GM13976 (cell line): ENCODE results near the gene ERBB4.
A peak's percentile ranks its signal among the peaks of the same experiment; 100 is the strongest.

Experiments
- DNase-seq: peaks from one replicate; pipeline ENCODE4 v3.0.0; 2012; ENCODE audit warnings: low spot score
- in situ Hi-C: fragments of 300-500 bp; cut with MboI; formaldehyde crosslinking; loops from one replicate; pipeline ENCODE4 v1.12.0; 2022; ENCODE audit warnings: low sequenced_read_pairs, mixed read lengths, inconsistent platforms; ENCODE audit not compliant: unreplicated experiment
- TF ChIP-seq, protein P1 (sequence below): IDR thresholded peaks from 2 replicates; pipeline ENCODE4 v1.5.1; 2012; ENCODE audit warnings: borderline replicate concordance, mild to moderate bottlenecking; ENCODE audit not compliant: insufficient read depth; ENCODE audit errors: extremely low read depth, missing control alignments, control extremely low read depth

Gene ERBB4

DNA sequence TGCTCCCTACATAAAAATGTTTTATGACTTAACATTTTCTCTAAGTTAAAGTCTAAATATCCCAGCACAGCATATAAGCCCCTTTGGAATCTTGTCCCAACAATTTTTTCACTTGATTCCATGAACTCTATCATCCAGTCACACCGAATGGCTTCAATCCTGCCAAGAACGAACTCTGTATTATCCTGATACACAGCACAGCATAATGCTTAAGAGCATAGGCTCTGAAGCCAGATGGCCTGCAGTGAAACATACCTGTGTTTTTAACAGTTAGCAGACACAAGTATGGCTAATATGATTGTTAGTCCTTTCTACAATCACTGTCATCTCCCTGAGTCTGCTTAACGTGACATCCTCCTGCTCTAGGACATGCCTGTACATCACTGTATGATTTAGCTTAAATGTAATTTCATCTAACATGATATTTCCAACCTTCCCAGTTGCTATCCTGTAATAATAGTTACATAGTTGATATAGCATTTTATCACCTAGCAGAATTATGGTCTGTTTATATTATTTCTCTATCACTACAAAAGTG is 669.5 kb downstream of the ERBB4 start:
- in situ Hi-C loops, result no loop called here
- TF ChIP-seq, protein P1, sequence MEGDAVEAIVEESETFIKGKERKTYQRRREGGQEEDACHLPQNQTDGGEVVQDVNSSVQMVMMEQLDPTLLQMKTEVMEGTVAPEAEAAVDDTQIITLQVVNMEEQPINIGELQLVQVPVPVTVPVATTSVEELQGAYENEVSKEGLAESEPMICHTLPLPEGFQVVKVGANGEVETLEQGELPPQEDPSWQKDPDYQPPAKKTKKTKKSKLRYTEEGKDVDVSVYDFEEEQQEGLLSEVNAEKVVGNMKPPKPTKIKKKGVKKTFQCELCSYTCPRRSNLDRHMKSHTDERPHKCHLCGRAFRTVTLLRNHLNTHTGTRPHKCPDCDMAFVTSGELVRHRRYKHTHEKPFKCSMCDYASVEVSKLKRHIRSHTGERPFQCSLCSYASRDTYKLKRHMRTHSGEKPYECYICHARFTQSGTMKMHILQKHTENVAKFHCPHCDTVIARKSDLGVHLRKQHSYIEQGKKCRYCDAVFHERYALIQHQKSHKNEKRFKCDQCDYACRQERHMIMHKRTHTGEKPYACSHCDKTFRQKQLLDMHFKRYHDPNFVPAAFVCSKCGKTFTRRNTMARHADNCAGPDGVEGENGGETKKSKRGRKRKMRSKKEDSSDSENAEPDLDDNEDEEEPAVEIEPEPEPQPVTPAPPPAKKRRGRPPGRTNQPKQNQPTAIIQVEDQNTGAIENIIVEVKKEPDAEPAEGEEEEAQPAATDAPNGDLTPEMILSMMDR, result no peak
- DNase-seq, result no peak

DNA sequence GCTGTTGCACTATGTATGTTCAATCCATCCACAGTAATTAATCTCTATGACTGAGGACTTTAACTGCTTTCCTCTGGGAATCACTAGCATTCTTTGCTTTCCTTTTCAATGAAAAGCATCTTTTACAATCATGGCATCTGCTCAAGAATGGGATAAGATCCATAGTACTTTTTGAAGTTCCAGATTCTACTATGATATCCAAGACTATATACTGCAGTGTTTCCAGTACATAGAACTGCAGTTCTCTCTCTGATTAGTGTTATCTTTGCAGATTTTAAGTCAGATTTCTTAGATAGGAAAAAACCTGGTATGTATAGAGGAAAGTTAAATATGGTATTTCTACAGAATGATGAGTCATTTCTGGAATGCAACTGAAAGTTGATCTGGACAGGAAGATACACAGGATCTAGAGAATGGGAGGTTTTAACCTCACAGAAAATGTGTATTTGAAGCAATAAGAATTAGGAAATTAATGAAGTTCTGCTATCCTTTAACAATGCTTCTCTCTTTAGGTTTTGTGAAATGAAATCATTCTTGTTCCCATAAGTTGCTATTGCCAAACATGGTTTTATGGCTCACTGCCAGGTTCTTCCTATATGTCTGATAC is 670.7 kb downstream of the ERBB4 start:
- TF ChIP-seq, protein P1, result no peak
- in situ Hi-C loops, result no loop called here
- DNase-seq, result peak; percentile 27

DNA sequence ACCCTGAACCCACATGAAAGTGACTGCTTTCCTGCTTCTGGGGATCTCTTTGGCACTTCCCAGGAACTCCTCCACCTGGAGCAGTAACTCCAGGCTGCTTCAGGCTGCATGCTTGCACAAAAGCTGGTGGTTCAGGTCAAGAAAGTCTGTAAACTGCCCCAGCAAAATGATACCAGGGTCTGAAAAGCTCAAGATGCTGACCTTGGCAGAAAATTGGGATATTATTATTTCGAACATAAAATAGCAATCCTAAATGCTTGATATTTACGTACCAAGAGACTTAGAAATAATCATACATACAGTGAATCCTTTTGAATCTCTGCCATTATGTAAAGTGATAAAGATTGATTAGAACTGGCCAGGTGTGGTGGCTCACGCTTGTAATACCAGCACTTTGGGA is 674.3 kb downstream of the ERBB4 start:
- TF ChIP-seq, protein P1, result no peak
- DNase-seq, result no peak
- in situ Hi-C loops, result no loop called here

DNA sequence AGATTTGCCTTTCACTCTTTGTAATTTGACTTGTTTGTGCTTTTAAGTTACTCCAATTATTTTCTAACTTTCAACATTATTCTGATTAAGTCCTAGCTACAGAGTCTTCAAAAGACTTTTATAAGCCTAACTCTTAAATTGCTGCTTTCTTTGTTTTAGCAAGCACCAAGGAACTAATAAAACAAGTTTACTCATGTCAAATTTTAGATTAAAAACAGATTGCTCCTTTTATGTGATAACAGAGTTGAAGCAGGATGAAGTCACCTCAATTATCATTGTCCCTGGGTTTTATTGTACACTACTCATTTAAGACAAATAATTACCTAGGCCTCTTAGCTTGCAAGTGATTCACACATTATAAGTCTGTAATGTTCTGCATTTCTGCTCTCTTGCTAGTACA is 678.4 kb downstream of the ERBB4 start:
- no peak for DNase-seq
- TF ChIP-seq, protein P1, result no peak
- in situ Hi-C loops, result no loop called here

DNA sequence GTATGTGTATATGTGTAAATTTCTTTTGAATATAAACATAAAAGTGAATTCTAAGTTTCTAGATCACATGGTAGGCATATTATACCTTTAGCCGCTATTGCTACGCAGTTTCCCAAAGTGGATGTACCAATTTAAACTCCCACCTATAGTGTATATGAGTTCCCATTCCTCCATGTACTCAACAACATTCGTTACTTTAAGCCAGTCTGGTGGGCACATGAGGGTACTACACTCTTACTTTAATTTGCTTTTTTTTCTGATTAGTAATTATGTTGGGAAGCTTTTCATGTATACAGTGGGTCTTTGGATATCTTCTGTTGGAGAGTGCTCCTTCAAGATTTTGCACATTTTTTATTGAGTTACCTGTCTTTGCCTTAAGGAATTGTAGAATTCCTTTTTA is 683.8 kb downstream of the ERBB4 start:
- TF ChIP-seq, protein P1, result no peak
- in situ Hi-C loops, result no loop called here
- no peak for DNase-seq

DNA sequence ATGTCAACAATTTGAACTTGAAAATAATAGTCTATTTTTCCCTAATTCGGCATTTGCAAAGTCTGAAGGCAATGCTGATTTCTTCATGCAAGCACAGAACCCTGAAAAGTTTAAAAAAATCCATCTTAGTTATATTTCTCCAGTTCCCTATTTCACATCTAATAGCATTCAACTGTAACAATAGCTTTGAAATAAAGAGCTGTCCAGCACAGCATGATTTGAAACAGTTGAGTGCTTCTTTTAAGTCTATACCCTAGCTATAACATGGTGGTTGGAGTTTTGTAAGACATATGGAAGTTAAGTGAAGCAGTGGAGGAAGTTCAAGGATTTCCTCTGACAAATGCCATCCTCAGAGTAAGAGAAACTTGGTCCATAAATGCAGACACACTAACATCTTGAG is 691.9 kb downstream of the ERBB4 start:
- DNase-seq, result no peak
- TF ChIP-seq, protein P1, result no peak
- in situ Hi-C loops, result no loop called here
